ENCODE measurements around the gene WNK3. TPM values are rescaled to one million over a fixed set of nuclear protein-coding genes. Genes with fewer than 3 reads are reported as not detected.

The WNK3 gene
- total and polyA plus RNA-seq, 2 of the 13 experiments (the other 11 are each of a cell fraction or from before 2014, with no cell fraction given), result 0.12 to 0.62 TPM

DNA sequence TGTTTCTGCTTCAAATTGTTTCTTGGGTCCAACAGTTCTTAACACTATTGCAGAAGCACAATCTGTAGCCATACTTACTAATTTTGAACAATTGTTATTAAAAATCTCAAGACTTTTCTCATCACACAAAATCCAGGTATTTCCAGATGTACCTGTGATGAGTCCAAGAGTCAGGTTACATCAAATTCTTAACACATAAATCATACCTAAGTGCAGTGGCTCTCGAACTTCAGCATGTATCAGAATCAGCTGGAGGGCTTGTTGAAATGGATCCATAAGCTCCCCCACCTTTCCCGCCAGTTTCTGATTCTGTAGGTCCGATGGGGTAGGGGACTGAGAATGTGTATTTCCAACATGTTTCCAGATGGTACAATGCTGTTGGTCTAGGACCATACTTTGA lies 185.4 kb downstream of the WNK3 start (continued):
- TF ChIP-seq MED8 (CRISPR knock-in tag; IDR thresholded peaks at IDR 0.05; ENCODE audit: insufficient replicate concordance), result no peak
- TF ChIP-seq, protein P1, sequence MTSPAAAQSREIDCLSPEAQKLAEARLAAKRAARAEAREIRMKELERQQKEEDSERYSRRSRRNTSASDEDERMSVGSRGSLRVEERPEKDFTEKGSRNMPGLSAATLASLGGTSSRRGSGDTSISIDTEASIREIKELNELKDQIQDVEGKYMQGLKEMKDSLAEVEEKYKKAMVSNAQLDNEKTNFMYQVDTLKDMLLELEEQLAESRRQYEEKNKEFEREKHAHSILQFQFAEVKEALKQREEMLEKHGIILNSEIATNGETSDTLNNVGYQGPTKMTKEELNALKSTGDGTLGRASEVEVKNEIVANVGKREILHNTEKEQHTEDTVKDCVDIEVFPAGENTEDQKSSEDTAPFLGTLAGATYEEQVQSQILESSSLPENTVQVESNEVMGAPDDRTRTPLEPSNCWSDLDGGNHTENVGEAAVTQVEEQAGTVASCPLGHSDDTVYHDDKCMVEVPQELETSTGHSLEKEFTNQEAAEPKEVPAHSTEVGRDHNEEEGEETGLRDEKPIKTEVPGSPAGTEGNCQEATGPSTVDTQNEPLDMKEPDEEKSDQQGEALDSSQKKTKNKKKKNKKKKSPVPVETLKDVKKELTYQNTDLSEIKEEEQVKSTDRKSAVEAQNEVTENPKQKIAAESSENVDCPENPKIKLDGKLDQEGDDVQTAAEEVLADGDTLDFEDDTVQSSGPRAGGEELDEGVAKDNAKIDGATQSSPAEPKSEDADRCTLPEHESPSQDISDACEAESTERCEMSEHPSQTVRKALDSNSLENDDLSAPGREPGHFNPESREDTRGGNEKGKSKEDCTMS (CRISPR knock-in tag; conservative IDR thresholded peaks at IDR 0.05), result no peak

DNA sequence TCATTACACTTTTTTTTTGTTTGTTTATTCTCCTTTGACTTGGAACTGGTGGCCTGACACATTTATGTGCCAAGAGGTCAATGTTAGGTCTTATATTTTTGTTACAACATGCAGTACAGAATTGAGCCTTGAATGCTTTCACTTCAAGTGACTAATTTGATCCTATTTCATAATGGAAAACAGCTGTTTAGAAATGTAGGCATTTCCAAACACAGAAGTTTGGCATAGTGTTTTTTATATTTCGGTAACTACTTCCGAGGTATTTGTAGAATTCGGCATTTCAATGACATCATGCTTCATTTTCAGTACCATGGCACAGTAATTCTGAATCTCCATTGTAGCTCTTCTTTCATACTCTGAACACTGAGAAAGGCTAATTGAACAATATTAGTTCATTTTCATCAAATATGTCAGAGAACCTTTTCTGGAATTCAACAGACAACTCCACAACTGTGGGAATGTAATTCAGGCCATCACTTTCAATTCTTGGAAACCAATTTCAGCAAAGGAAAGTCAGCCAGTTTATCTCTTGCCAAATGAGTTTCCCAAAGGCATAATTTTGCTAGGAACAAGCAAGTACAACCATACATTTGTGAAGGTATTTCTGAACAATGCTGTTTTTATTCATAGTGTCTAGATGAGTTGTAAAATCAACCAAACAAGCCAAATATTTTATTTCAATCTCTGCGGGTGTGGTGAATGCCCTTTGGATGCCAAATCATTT lies 186.2 kb downstream of the WNK3 start:
- in situ Hi-C loops (cut with HindIII; ENCODE audit: extremely low pct_ligation_motif_present, low pct_unique_long_range_greater_than_20kb) (no loop called here), intact Hi-C loops (cut with micrococcal nuclease; ENCODE audit: unreplicated experiment) (no loop called here)
- DNase-seq (ENCODE audit: low spot score) (no peak), ATAC-seq (no peak), FAIRE-seq (peak; percentile 18)
- ChIA-PET CTCF (ENCODE audit: low intra/inter-chr PET ratio, low total read pairs) (no interaction called here), POLR2A (interaction anchor here (0.8 kb wide), 1 partner anchor 126 kb away, joined by 3 read pairs; no protein-coding TSS in a partner anchor)
- Histone ChIP-seq H3K4me1 (ENCODE audit: insufficient read depth, low read length) (no peaks in the 10 kb centered on the region), H3K4me2 (ENCODE audit: low read depth, low read length) (no peak overlapping the region), H3K27me3 (ENCODE audit: control insufficient read depth in 1 of 2, insufficient read depth in 2 of 2, low read length in 2 of 2) (no peaks in the 10 kb centered on the region), H3K79me2 (ENCODE audit: insufficient read depth, low read length) (peaks cover 6% of the 10 kb centered on the region), H4K20me1 (ENCODE audit: insufficient read depth, low read length) (no peaks in the 10 kb centered on the region), H3K36me3 (replicated peaks in 1 of 2; ENCODE audit: control insufficient read depth in 1 of 2, insufficient read depth in 2 of 2, low read length in 2 of 2) (no peaks in the 10 kb centered on the region), H2AFZ (ENCODE audit: low read length) (no peak overlapping the region), H3K9ac (ENCODE audit: insufficient read depth, low read depth, low read length) (no peak overlapping the region), H3K9me3 (ENCODE audit: low read length) (no peaks in the 10 kb centered on the region), H3K27ac (ENCODE audit: extremely low read length, insufficient read depth, low read length) (no peak overlapping the region), H3K4me3 (replicated peaks in 1 of 3; ENCODE audit: insufficient read depth in 1 of 3, low read depth in 2 of 3, low read length in 3 of 3) (no peak overlapping the region)
- TF ChIP-seq NCOA5 (CRISPR knock-in tag; IDR thresholded peaks at IDR 0.05) (no peak), ZNF883 (CRISPR knock-in tag; IDR thresholded peaks at IDR 0.05; ENCODE audit: not compliant biosample characterization) (no peak), SRSF1 (optimal IDR thresholded peaks at IDR 0.05; ENCODE audit: low read depth, low read length) (no peak), SSRP1 (CRISPR knock-in tag; IDR thresholded peaks at IDR 0.05) (no peak), CHD4 (IDR thresholded peaks at IDR 0.05; ENCODE audit: borderline replicate concordance, low read length) (no peak), ZNF556 (CRISPR knock-in tag; IDR thresholded peaks at IDR 0.05; ENCODE audit: borderline replicate concordance) (no peak), MLLT10 (CRISPR knock-in tag; IDR thresholded peaks at IDR 0.05) (no peak), HHEX (CRISPR knock-in tag; IDR thresholded peaks at IDR 0.05) (no peak), HOXA5 (CRISPR knock-in tag; IDR thresholded peaks at IDR 0.05) (no peak), GZF1 (CRISPR knock-in tag; IDR thresholded peaks at IDR 0.05) (no peak), CBX2 (IDR thresholded peaks at IDR 0.05; ENCODE audit: low read depth, low read length) (no peak), CBX2 (CRISPR knock-in tag; IDR thresholded peaks at IDR 0.05; ENCODE audit: low read depth) (no peak), SIN3A (IDR thresholded peaks at IDR 0.05; ENCODE audit: borderline replicate concordance, low read depth, low read length) (no peak), GATAD1 (CRISPR knock-in tag; IDR thresholded peaks at IDR 0.05) (no peak), ZNF251 (CRISPR knock-in tag; IDR thresholded peaks at IDR 0.05) (no peak), ZNF547 (CRISPR knock-in tag; IDR thresholded peaks at IDR 0.05) (no peak)
- TF ChIP-seq, protein P2, sequence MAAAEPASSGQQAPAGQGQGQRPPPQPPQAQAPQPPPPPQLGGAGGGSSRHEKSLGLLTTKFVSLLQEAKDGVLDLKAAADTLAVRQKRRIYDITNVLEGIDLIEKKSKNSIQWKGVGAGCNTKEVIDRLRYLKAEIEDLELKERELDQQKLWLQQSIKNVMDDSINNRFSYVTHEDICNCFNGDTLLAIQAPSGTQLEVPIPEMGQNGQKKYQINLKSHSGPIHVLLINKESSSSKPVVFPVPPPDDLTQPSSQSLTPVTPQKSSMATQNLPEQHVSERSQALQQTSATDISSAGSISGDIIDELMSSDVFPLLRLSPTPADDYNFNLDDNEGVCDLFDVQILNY (CRISPR knock-in tag; conservative IDR thresholded peaks at IDR 0.05), result no peak
- 94% methylated on average over 4 of the region's 4 CpGs for WGBS (ENCODE audit: low lambda C conversion rate)
- BruUV-seq (replicated peaks), result no TSS peak
